Naive thymus-derived CD4-positive, alpha-beta T cell (primary cell): ENCODE measurements around the gene PDCD1LG2. TPM values are rescaled to one million over a fixed set of nuclear protein-coding genes. Genes with fewer than 3 reads are reported as not detected.
"Not testable (repeated sequence)": the region's sequence is repeated elsewhere in the genome, so short reads cannot be mapped to it uniquely, and the experiment has no call there.

Source experiments
- ATAC-seq: fragments of 150-1000 bp; cut with Tn5 transposase; 2 replicates; pipeline ENCODE4 v1.10.0; 2021; ENCODE audit warnings: mild to moderate bottlenecking, moderate library complexity
- CTCF ChIA-PET: fragments of 350-600 bp; sonication (Branson Sonifier 250); formaldehyde crosslinking; loops from one replicate; lab custom pipeline; 2021; ENCODE audit warnings: antibody characterized with exemption; lab: Charles Lee
- POLR2A ChIA-PET: fragments of 350-600 bp; sonication (Branson Sonifier 250); formaldehyde crosslinking; loops from one replicate; lab custom pipeline; 2021; ENCODE audit warnings: antibody characterized with exemption, inconsistent platforms; lab: Charles Lee
- DNase-seq, 9 donors: peaks; one replicate each; pipeline versions ENCODE4 v3.0.0 to v3.0.0-alpha.2; 2020 to 2022; ENCODE audit warnings: mixed read lengths in 1 of 9
- H3K27ac ChIP-seq: one replicate; pipeline ENCODE4 v1.7.0; 2013; ENCODE audit warnings: mild to moderate bottlenecking, low read depth, low read length, moderate library complexity
- H3K27me3 ChIP-seq, 2 donors: one replicate each; pipeline ENCODE4 v1.7.0; 2013; ENCODE audit warnings: low read length in 2 of 2, mild to moderate bottlenecking in 2 of 2, moderate library complexity in 2 of 2; ENCODE audit not compliant: control insufficient read depth in 2 of 2, insufficient read depth in 2 of 2
- H3K36me3 ChIP-seq, 3 experiments: 1 replicate in 2 of 3; 2 replicates in 1 of 3; pipeline ENCODE4 v1.7.0; 2013; ENCODE audit warnings: low read length in 3 of 3, mild to moderate bottlenecking in 3 of 3, moderate library complexity in 1 of 3; ENCODE audit not compliant: insufficient read depth in 3 of 3, control insufficient read depth in 2 of 3
- H3K4me1 ChIP-seq, 2 donors: one replicate each; pipeline ENCODE4 v1.7.0; 2013; ENCODE audit warnings: low read length in 2 of 2, mild to moderate bottlenecking in 2 of 2, moderate library complexity in 1 of 2; ENCODE audit not compliant: control insufficient read depth in 2 of 2, insufficient read depth in 2 of 2
- H3K4me3 ChIP-seq: 2 replicates; pipeline ENCODE4 v1.7.0; 2013; ENCODE audit warnings: mild to moderate bottlenecking, low read length
- H3K9me3 ChIP-seq, 3 experiments: 1 replicate in 2 of 3; 2 replicates in 1 of 3; pipeline ENCODE4 v1.7.0; 2013; ENCODE audit warnings: low read length in 3 of 3; ENCODE audit not compliant: control insufficient read depth in 2 of 3
- H3K27ac Mint-ChIP-seq, 9 donors: one replicate each; pipeline ENCODE4 v1.8.0; 2020 to 2022; ENCODE audit warnings: mixed read lengths in 9 of 9, mild to moderate bottlenecking in 8 of 9, moderate library complexity in 5 of 9, inconsistent platforms in 2 of 9
- H3K27me3 Mint-ChIP-seq, 5 donors: one replicate each; pipeline ENCODE4 v1.8.0; 2021 to 2022; ENCODE audit warnings: mixed read lengths in 5 of 5, mild to moderate bottlenecking in 1 of 5
- H3K36me3 Mint-ChIP-seq, 5 donors: one replicate each; pipeline ENCODE4 v1.8.0; 2020 to 2022; ENCODE audit warnings: mixed read lengths in 5 of 5, mild to moderate bottlenecking in 3 of 5, inconsistent platforms in 1 of 5
- H3K4me1 Mint-ChIP-seq, 7 donors: one replicate each; pipeline ENCODE4 v1.8.0; 2020 to 2022; ENCODE audit warnings: mixed read lengths in 7 of 7, mild to moderate bottlenecking in 3 of 7, inconsistent platforms in 1 of 7
- H3K4me3 Mint-ChIP-seq, 10 donors: one replicate each; pipeline ENCODE4 v1.8.0; 2020 to 2022; ENCODE audit warnings: mild to moderate bottlenecking in 10 of 10, mixed read lengths in 10 of 10, moderate library complexity in 6 of 10, inconsistent platforms in 2 of 10
- H3K9me3 Mint-ChIP-seq, 11 donors: one replicate each; pipeline ENCODE4 v1.8.0; 2020 to 2022; ENCODE audit warnings: mixed read lengths in 11 of 11, mild to moderate bottlenecking in 4 of 11, inconsistent platforms in 1 of 11, moderate library complexity in 1 of 11
- intact Hi-C, 2 donors: fragments of 100-400 bp; cut with micrococcal nuclease; formaldehyde crosslinking; loops; one replicate each; pipeline ENCODE4 v1.15.1; 2023
- polyA plus RNA-seq, 2 donors: library from polyadenylated mRNA; unstranded; fragments of 300-500 nt; fragmentation: Illumina TruSeq; gene quantifications; one replicate each; pipeline ENCODE4 v1.2.3, GENCODE V29; 2021
- total RNA-seq, 6 experiments: library from RNA in 5 of 6; stranded (reverse) in 5 of 6; gene quantifications; 1 replicate in 5 of 6; 2 replicates in 1 of 6; pipeline ENCODE4 v1.2.3 and lab custom pipeline; 2021 to 2026

Gene PDCD1LG2
- total RNA-seq = 1 to 10 TPM in 1 of 5 experiments, under 1 TPM in 4; 0.16 to 7.4 (median 0.32) TPM
- polyA plus RNA-seq = not detected
- total RNA-seq (lab: John Stamatoyannopoulos, UW) = not detected

- intact Hi-C loops = loop anchor here (1.0 to 5.0 kb wide), 8 partner anchors 20 to 76 kb away; partner anchors contain the start of gene CD274 (in 1 of the 2)
- H3K36me3 Mint-ChIP-seq = peaks cover 0 to 45% (median 0%) of the 10 kb centered on the region in 5 donors
- POLR2A ChIA-PET = interaction anchor here (1.2 to 1.3 kb wide), 2 partner anchors 49 to 72 kb away, joined by 3 to 4 read pairs; no protein-coding TSS in a partner anchor
- H3K27me3 Mint-ChIP-seq = peaks cover 0 to 2% (median 0%) of the 10 kb centered on the region in 5 donors
- H3K27ac ChIP-seq = no peak within 1 kb of the TSS
- peaks cover 0 to 8% of the 10 kb centered on the region in 2 donors for H3K4me1 ChIP-seq
- H3K27ac Mint-ChIP-seq = peak within 1 kb of the TSS; percentile 63 to 97 (median 82)
- H3K9me3 ChIP-seq = no peaks in the 10 kb centered on the region
- no peaks in the 10 kb centered on the region for H3K27me3 ChIP-seq
- peaks cover 0 to 11% (median 0%) of the 10 kb centered on the region in 11 donors for H3K9me3 Mint-ChIP-seq
- peak within 1 kb of the TSS; percentile 24 for H3K4me3 ChIP-seq
- peak within 1 kb of the TSS; percentile 43 to 91 (median 66) for H3K4me3 Mint-ChIP-seq
- H3K36me3 ChIP-seq = no peaks in the 10 kb centered on the region
- CTCF ChIA-PET = interaction anchor here (1.1 kb wide), 1 partner anchor 14 kb away, joined by 3 read pairs; no protein-coding TSS in a partner anchor
- peak in 1 of 9 donors; percentile 56 for DNase-seq
- peak; percentile 67 for ATAC-seq
- H3K4me1 Mint-ChIP-seq = peaks cover 16 to 59% (median 18%) of the 10 kb centered on the region in 7 donors
Measured at GRCh38 chr9:5510360-5510931, at the start of gene PDCD1LG2. PDCD1LG2 (plus strand) TSS chr9:5510531; CDS start chr9:5522547, 12,016 bp downstream.

- H3K27me3 Mint-ChIP-seq, H3K9me3 ChIP-seq, H3K27ac Mint-ChIP-seq, ATAC-seq, CTCF ChIA-PET, H3K27ac ChIP-seq, H3K4me1 ChIP-seq, intact Hi-C loops, H3K9me3 Mint-ChIP-seq, H3K4me3 ChIP-seq, DNase-seq, H3K27me3 ChIP-seq, H3K4me3 Mint-ChIP-seq: not testable (repeated sequence)
- peaks cover 8 to 24% (median 13%) of the 10 kb centered on the region in 3 experiments for H3K36me3 ChIP-seq
- POLR2A ChIA-PET = interaction anchor here (0.7 to 1.1 kb wide), 2 partner anchors 10 to 15 kb away, joined by 3 to 4 read pairs; partner anchors contain the start of gene CD274
- H3K4me1 Mint-ChIP-seq = peaks cover 0 to 16% (median 2%) of the 10 kb centered on the region in 7 donors
- H3K36me3 Mint-ChIP-seq = peaks cover 11 to 57% (median 46%) of the 10 kb centered on the region in 5 donors
Measured at GRCh38 chr9:5464831-5465330, 45.5 kb upstream of the PDCD1LG2 start.

GRCh38 chr9:5466005-5466404 lies 44.3 kb upstream of the PDCD1LG2 start:
- H3K4me3 Mint-ChIP-seq = no peak overlapping the region
- no peak overlapping the region for H3K27ac ChIP-seq
- no peak overlapping the region for H3K4me3 ChIP-seq
- H3K27me3 ChIP-seq = no peaks in the 10 kb centered on the region
- no peak for DNase-seq
- no peaks in the 10 kb centered on the region for H3K9me3 ChIP-seq
- ChIA-PET POLR2A (interaction anchor here (1.5 kb wide), 1 partner anchor 16 kb away, joined by 3 read pairs; the partner anchor contains the start of gene CD274), CTCF (interaction anchor here (0.5 kb wide), 1 partner anchor 616 kb away, joined by 5 read pairs; no protein-coding TSS in a partner anchor)
- H3K27me3 Mint-ChIP-seq = no peaks in the 10 kb centered on the region
- H3K4me1 Mint-ChIP-seq = peaks cover 0 to 11% (median 0%) of the 10 kb centered on the region in 7 donors
- intact Hi-C loops = no loop called here
- H3K27ac Mint-ChIP-seq = peak overlapping the region in 1 of 9 donors; percentile 1
- peaks cover 11 to 58% (median 46%) of the 10 kb centered on the region in 5 donors for H3K36me3 Mint-ChIP-seq
- ATAC-seq = no peak
- no peaks in the 10 kb centered on the region for H3K4me1 ChIP-seq
- H3K9me3 Mint-ChIP-seq = peaks cover 0 to 1% (median 0%) of the 10 kb centered on the region in 11 donors
- H3K36me3 ChIP-seq = peaks cover 8 to 24% (median 13%) of the 10 kb centered on the region in 3 experiments

GRCh38 chr9:5466766-5467165 lies 43.6 kb upstream of the PDCD1LG2 start:
- Mint-ChIP-seq H3K9me3 (peaks cover 0 to 1% (median 0%) of the 10 kb centered on the region in 11 donors), H3K4me3 (no peak overlapping the region), H3K4me1 (peaks cover 0 to 10% (median 0%) of the 10 kb centered on the region in 7 donors), H3K27ac (peak overlapping the region in 4 of 9 donors; percentile 12 to 78 (median 24)), H3K27me3 (no peaks in the 10 kb centered on the region), H3K36me3 (peaks cover 11 to 57% (median 46%) of the 10 kb centered on the region in 5 donors)
- no peak for DNase-seq
- H3K4me1 ChIP-seq = no peaks in the 10 kb centered on the region
- intact Hi-C loops = no loop called here
- peaks cover 8 to 24% (median 13%) of the 10 kb centered on the region in 3 experiments for H3K36me3 ChIP-seq
- no peaks in the 10 kb centered on the region for H3K9me3 ChIP-seq
- no peak overlapping the region for H3K4me3 ChIP-seq
- ChIA-PET POLR2A (interaction anchor here (0.9 to 1.5 kb wide), 2 partner anchors 17 to 92 kb away, joined by 3 read pairs; partner anchors contain the start of gene CD274), CTCF (interaction anchor here (0.5 to 0.6 kb wide), 2 partner anchors 616 to 900 kb away, joined by 3 to 5 read pairs; no protein-coding TSS in a partner anchor)
- H3K27ac ChIP-seq = no peak overlapping the region
- ATAC-seq = no peak
- H3K27me3 ChIP-seq = no peaks in the 10 kb centered on the region

- H3K27me3 ChIP-seq = no peaks in the 10 kb centered on the region
- H3K27me3 Mint-ChIP-seq = no peaks in the 10 kb centered on the region
- intact Hi-C loops = no loop called here
- no peak overlapping the region for H3K4me3 Mint-ChIP-seq
- H3K9me3 Mint-ChIP-seq = peaks cover 0 to 2% (median 0%) of the 10 kb centered on the region in 11 donors
- ChIA-PET CTCF (no interaction called here), POLR2A (interaction anchor here (1.1 kb wide), 1 partner anchor 114 kb away, joined by 4 read pairs; no protein-coding TSS in a partner anchor)
- no peak for DNase-seq
- H3K27ac Mint-ChIP-seq = no peak overlapping the region
- H3K27ac ChIP-seq = no peak overlapping the region
- H3K9me3 ChIP-seq = no peaks in the 10 kb centered on the region
- peaks cover 0 to 10% (median 0%) of the 10 kb centered on the region in 7 donors for H3K4me1 Mint-ChIP-seq
- peaks cover under 1 to 19% (median 13%) of the 10 kb centered on the region in 3 experiments for H3K36me3 ChIP-seq
- H3K36me3 Mint-ChIP-seq = peaks cover 4 to 55% (median 31%) of the 10 kb centered on the region in 5 donors
- no peaks in the 10 kb centered on the region for H3K4me1 ChIP-seq
- H3K4me3 ChIP-seq = no peak overlapping the region
- ATAC-seq = no peak
Measured at GRCh38 chr9:5468850-5469249, 41.5 kb upstream of the PDCD1LG2 start.

GRCh38 chr9:5470122-5470521 lies 40.2 kb upstream of the PDCD1LG2 start:
- no peaks in the 10 kb centered on the region for H3K4me1 ChIP-seq
- no peak overlapping the region for H3K4me3 Mint-ChIP-seq
- no peak overlapping the region for H3K4me3 ChIP-seq
- DNase-seq = no peak
- no peak overlapping the region for H3K27ac ChIP-seq
- H3K36me3 ChIP-seq = peaks cover 0 to 13% (median 11%) of the 10 kb centered on the region in 3 experiments
- ChIA-PET CTCF (no interaction called here), POLR2A (no interaction called here)
- no peak overlapping the region for H3K27ac Mint-ChIP-seq
- H3K9me3 Mint-ChIP-seq = peaks cover 0 to 4% (median 2%) of the 10 kb centered on the region in 11 donors
- H3K36me3 Mint-ChIP-seq = peaks cover 7 to 55% (median 23%) of the 10 kb centered on the region in 5 donors
- no peaks in the 10 kb centered on the region for H3K27me3 Mint-ChIP-seq
- intact Hi-C loops = no loop called here
- no peaks in the 10 kb centered on the region for H3K9me3 ChIP-seq
- H3K4me1 Mint-ChIP-seq = peaks cover 0 to 10% (median 0%) of the 10 kb centered on the region in 7 donors
- ATAC-seq = no peak
- no peaks in the 10 kb centered on the region for H3K27me3 ChIP-seq
